ENCODE measurements around the gene MED27.

- TF ChIP-seq CTCF (conservative IDR thresholded peaks at IDR 0.05; ENCODE audit: low read depth, low read length): no peak
- no peak for TF ChIP-seq EZH2 (IDR thresholded peaks at IDR 0.05; ENCODE audit: low read length, unreplicated experiment)
- no peak for TF ChIP-seq EZH2phosphoT487 (IDR thresholded peaks at IDR 0.05; ENCODE audit: borderline replicate concordance, low read length)
Observed at GRCh38 chr9:131987232-131987631, 92.4 kb downstream of the MED27 start.
